ENCODE results near the gene C3orf52. TPM values are rescaled to one million over a fixed set of nuclear protein-coding genes. Genes with fewer than 3 reads are reported as not detected.
A peak's percentile ranks its signal among the peaks of the same experiment; 100 is the strongest.
"Not testable (repeated sequence)": the region's sequence is repeated elsewhere in the genome, so short reads cannot be mapped to it uniquely, and the experiment has no call there.

C3orf52 gene
- 50.2 TPM for total RNA-seq

GRCh38 chr3:112086076-112086854, at the start of gene C3orf52:
Gene C3orf52 (plus strand): TSS chr3:112086389. CDS start chr3:112086408, 19 bp downstream.
- peak; percentile 88 for DNase-seq (ENCODE audit: low spot score)

GRCh38 chr3:112037194-112037593, 49.0 kb upstream of the C3orf52 start:
- DNase-seq (ENCODE audit: low spot score), result not testable (repeated sequence)

- DNase-seq (ENCODE audit: low spot score), result peak; percentile 50
Observed at GRCh38 chr3:112038863-112039262, 47.3 kb upstream of the C3orf52 start.

- DNase-seq (ENCODE audit: low spot score), result no peak
Observed at GRCh38 chr3:112041321-112041720, 44.9 kb upstream of the C3orf52 start.

- no peak for DNase-seq (ENCODE audit: low spot score)
Observed at GRCh38 chr3:112042842-112043280, 43.3 kb upstream of the C3orf52 start.

GRCh38 chr3:112043621-112044201, 42.5 kb upstream of the C3orf52 start:
- DNase-seq (ENCODE audit: low spot score), result peak; percentile 63

GRCh38 chr3:112046599-112046998, 39.6 kb upstream of the C3orf52 start:
- no peak for DNase-seq (ENCODE audit: low spot score)

GRCh38 chr3:112047264-112047663, 38.9 kb upstream of the C3orf52 start:
- DNase-seq (ENCODE audit: low spot score), result no peak

GRCh38 chr3:112048911-112049310, 37.3 kb upstream of the C3orf52 start:
- DNase-seq (ENCODE audit: low spot score), result no peak

- DNase-seq (ENCODE audit: low spot score), result no peak
Observed at GRCh38 chr3:112053229-112053628, 33.0 kb upstream of the C3orf52 start.

- no peak for DNase-seq (ENCODE audit: low spot score)
Observed at GRCh38 chr3:112056451-112056929, 29.7 kb upstream of the C3orf52 start.

- peak; percentile 52 for DNase-seq (ENCODE audit: low spot score)
Observed at GRCh38 chr3:112059497-112059896, 26.7 kb upstream of the C3orf52 start.

- no peak for DNase-seq (ENCODE audit: low spot score)
Observed at GRCh38 chr3:112061152-112061551, 25.0 kb upstream of the C3orf52 start.

- not testable (repeated sequence) for DNase-seq (ENCODE audit: low spot score)
Observed at GRCh38 chr3:112072387-112073060, 13.7 kb upstream of the C3orf52 start.

- DNase-seq (ENCODE audit: low spot score), result no peak
Observed at GRCh38 chr3:112074006-112074405, 12.2 kb upstream of the C3orf52 start.

GRCh38 chr3:112074616-112075497, 11.3 kb upstream of the C3orf52 start:
- peak; percentile 83 for DNase-seq (ENCODE audit: low spot score)

- no peak for DNase-seq (ENCODE audit: low spot score)
Observed at GRCh38 chr3:112078125-112079083, 7.8 kb upstream of the C3orf52 start.

GRCh38 chr3:112083239-112083638, 3.0 kb upstream of the C3orf52 start:
- DNase-seq (ENCODE audit: low spot score), result no peak

GRCh38 chr3:112084980-112085705, 1.0 kb upstream of the C3orf52 start:
- no peak for DNase-seq (ENCODE audit: low spot score)

GRCh38 chr3:112085735-112086075, 484 bp upstream of the C3orf52 start:
- no peak for DNase-seq (ENCODE audit: low spot score)

All from ureter (tissue), 1 donor.